A549 (cell line): ENCODE data around the gene KLHL29. TPM values are rescaled to one million over a fixed set of nuclear protein-coding genes. Genes with fewer than 3 reads are reported as not detected.

ENCODE experiments used
- ATAC-seq, 2 experiments: fragments of 200-7000 bp in 1 of 2; fragments of >200 bp in 1 of 2; cut with Nextera tagmentation in 1 of 2; cut with Tn5 transposase in 1 of 2; 3 replicates each; pipeline versions ENCODE4 v1.8.0 to v1.9.1; 2018 to 2020; ENCODE audit warnings: mild to moderate bottlenecking in 1 of 2, moderate library complexity in 1 of 2
- CTCF ChIA-PET: fragments of 300-600 bp; sonication (Branson Sonifier 250); formaldehyde crosslinking; extraction: SDS; loops from one replicate; lab custom pipeline; 2021; ENCODE audit warnings: antibody characterized with exemption, inconsistent platforms; lab: Yijun Ruan, JAX
- POLR2A ChIA-PET: fragments of 350-600 bp; formaldehyde crosslinking; extraction: SDS; loops from one replicate; lab custom pipeline; 2021; ENCODE audit warnings: antibody characterized with exemption, inconsistent platforms; lab: Yijun Ruan, JAX
- DNase-seq, 2 experiments: peaks; one replicate each; pipeline versions ENCODE4 v3.0.0 to v3.0.0-alpha.2; 2011 to 2016; ENCODE audit warnings: low read depth in 1 of 2, low spot score in 1 of 2
- FAIRE-seq: peaks from 2 replicates; lab custom pipeline; 2011; peaks lifted over from hg19 to GRCh38; lab: Jason Lieb, UNC
- H3K27ac ChIP-seq, 2 experiments: fragments of >200 bp; sonication (Bioruptor Twin); formaldehyde crosslinking; 3 replicates each; pipeline ENCODE4 v1.5.1; 2016 to 2017
- H3K4me1 ChIP-seq: fragments of >200 bp; sonication (Bioruptor Twin); formaldehyde crosslinking; 3 replicates; pipeline ENCODE4 v1.6.1; 2016
- H3K4me2 ChIP-seq: fragments of >200 bp; sonication (Bioruptor Twin); formaldehyde crosslinking; 3 replicates; pipeline ENCODE4 v1.6.1; 2016
- H3K4me3 ChIP-seq: fragments of >200 bp; sonication (Bioruptor Twin); formaldehyde crosslinking; 3 replicates; pipeline ENCODE4 v1.5.1; 2016
- H3K9me3 ChIP-seq: fragments of >200 bp; sonication (Bioruptor Twin); formaldehyde crosslinking; 3 replicates; pipeline ENCODE4 v1.6.1; 2016
- BHLHE40 ChIP-seq: IDR thresholded peaks from 2 replicates; pipeline ENCODE4 v1.6.1; 2012; ENCODE audit warnings: low read depth, low read length, inconsistent platforms
- CBX2 ChIP-seq: fragments of 200-600 bp; sonication (generic); IDR thresholded peaks from 2 replicates; pipeline ENCODE4 v1.6.1; 2016; ENCODE audit warnings: low read depth, mild to moderate bottlenecking, borderline replicate concordance
- FOSB ChIP-seq: fragments of 250-450 bp; sonication (Bioruptor Pico); IDR thresholded peaks from 2 replicates; pipeline ENCODE4 v1.5.0; 2020; ENCODE audit warnings: mild to moderate bottlenecking, moderate library complexity
- GATA3 ChIP-seq: IDR thresholded peaks from 2 replicates; pipeline ENCODE4 v1.6.1; 2012; ENCODE audit warnings: borderline replicate concordance
- HEYL ChIP-seq: fragments of 250-450 bp; sonication (Bioruptor Pico); IDR thresholded peaks from 2 replicates; pipeline ENCODE4 v1.8.0; 2021; ENCODE audit warnings: mild to moderate bottlenecking, moderate library complexity
- HOXA7 ChIP-seq: fragments of 250-450 bp; sonication (Bioruptor Pico); IDR thresholded peaks from 2 replicates; pipeline ENCODE4 v1.5.0; 2020; ENCODE audit warnings: mild to moderate bottlenecking, moderate library complexity
- HOXB13 ChIP-seq: fragments of 250-450 bp; sonication (Bioruptor Pico); IDR thresholded peaks from 2 replicates; pipeline ENCODE4 v1.5.0; 2020; ENCODE audit warnings: low read depth, mild to moderate bottlenecking, moderate library complexity
- HOXB5 ChIP-seq: fragments of 250-450 bp; sonication (Bioruptor Pico); IDR thresholded peaks from 2 replicates; pipeline ENCODE4 v1.5.0; 2020; ENCODE audit warnings: mild to moderate bottlenecking, moderate library complexity
- JUN ChIP-seq, 2 experiments: fragments of >200 bp; sonication (Bioruptor Twin); formaldehyde crosslinking; IDR thresholded peaks; 2 replicates in 1 of 2; 3 replicates in 1 of 2; pipeline ENCODE4 v1.6.1; 2016 to 2017
- KDM1A ChIP-seq: fragments of 200-600 bp; sonication (generic); IDR thresholded peaks from 2 replicates; pipeline ENCODE4 v1.6.1; 2016; ENCODE audit warnings: low read depth, mild to moderate bottlenecking
- MAFK ChIP-seq: fragments of 450-650 bp; IDR thresholded peaks from 2 replicates; pipeline ENCODE4 v1.6.1; 2014; ENCODE audit not compliant: partially characterized antibody
- MAZ ChIP-seq: fragments of 150-350 bp; IDR thresholded peaks from 2 replicates; pipeline ENCODE4 v1.6.1; 2014; ENCODE audit warnings: antibody characterized with exemption, low read depth, low read length, borderline replicate concordance
- NR3C1 ChIP-seq: fragments of >200 bp; sonication (Bioruptor Twin); formaldehyde crosslinking; IDR thresholded peaks from 3 replicates; pipeline ENCODE4 v1.6.1; 2017
- PHF8 ChIP-seq: fragments of 200-600 bp; sonication (generic); IDR thresholded peaks from 2 replicates; pipeline ENCODE4 v1.6.1; 2016; ENCODE audit warnings: low read depth, mild to moderate bottlenecking, antibody characterized with exemption, moderate library complexity, borderline replicate concordance
- RAD21 ChIP-seq, 2 experiments: fragments of >200 bp in 1 of 2; sonication (Bioruptor Twin) in 1 of 2; formaldehyde crosslinking in 1 of 2; IDR thresholded peaks in 1 of 2; conservative IDR thresholded peaks in 1 of 2; 2 replicates in 1 of 2; 3 replicates in 1 of 2; pipeline ENCODE4 v1.6.1; 2012 to 2018; ENCODE audit warnings: inconsistent platforms in 1 of 2
- RCOR1 ChIP-seq: fragments of 150-350 bp; IDR thresholded peaks from 2 replicates; pipeline ENCODE4 v1.6.1; 2014; ENCODE audit warnings: antibody characterized with exemption, low read length, low read depth
- TP53 ChIP-seq: fragments of 250-450 bp; sonication (Bioruptor Pico); IDR thresholded peaks from 2 replicates; pipeline ENCODE4 v1.5.0; 2021; ENCODE audit warnings: mild to moderate bottlenecking, moderate library complexity
- ZSCAN20 ChIP-seq: fragments of 250-450 bp; sonication (Bioruptor Pico); IDR thresholded peaks from 2 replicates; pipeline ENCODE4 v1.8.0; 2022; ENCODE audit warnings: mild to moderate bottlenecking, moderate library complexity
- WGBS: methylation state at CpG from one replicate; pipeline ENCODE4 v1.1.6; 2017; ENCODE audit errors: missing lambda C conversion rate; 5-methylcytosine and 5-hydroxymethylcytosine counted together
- polyA plus RNA-seq, 4 experiments: library from polyadenylated mRNA; depleted of rRNA in 3 of 4; stranded (reverse); fragments of >200 nt; fragmentation: RNase III in 1 of 4; extraction: RNeasy Plus Mini Kit Qiagen cat#74134 plus additional on column Dnase treatment in 1 of 4; gene quantifications; 2 replicates in 3 of 4; 3 replicates in 1 of 4; pipeline ENCODE4 v1.2.3, GENCODE V29; 2011 to 2017
- TF ChIP-seq, protein P1 (sequence below): fragments of 150-350 bp; IDR thresholded peaks from 2 replicates; pipeline ENCODE4 v1.6.1; 2014; ENCODE audit warnings: low read depth, mild to moderate bottlenecking, low read length
- TF ChIP-seq, protein P2 (sequence below): fragments of 250-450 bp; sonication (Bioruptor Pico); IDR thresholded peaks from 2 replicates; pipeline ENCODE4 v1.5.0; 2020; ENCODE audit warnings: low read depth, mild to moderate bottlenecking, moderate library complexity
- TF ChIP-seq, protein P3 (sequence below): IDR thresholded peaks from 2 replicates; pipeline ENCODE4 v1.6.1; 2012

The KLHL29 gene
- polyA plus RNA-seq, 2 of the 4 experiments (the other 2 are of a cell fraction) = 1.3 to 2.5 TPM

DNA sequence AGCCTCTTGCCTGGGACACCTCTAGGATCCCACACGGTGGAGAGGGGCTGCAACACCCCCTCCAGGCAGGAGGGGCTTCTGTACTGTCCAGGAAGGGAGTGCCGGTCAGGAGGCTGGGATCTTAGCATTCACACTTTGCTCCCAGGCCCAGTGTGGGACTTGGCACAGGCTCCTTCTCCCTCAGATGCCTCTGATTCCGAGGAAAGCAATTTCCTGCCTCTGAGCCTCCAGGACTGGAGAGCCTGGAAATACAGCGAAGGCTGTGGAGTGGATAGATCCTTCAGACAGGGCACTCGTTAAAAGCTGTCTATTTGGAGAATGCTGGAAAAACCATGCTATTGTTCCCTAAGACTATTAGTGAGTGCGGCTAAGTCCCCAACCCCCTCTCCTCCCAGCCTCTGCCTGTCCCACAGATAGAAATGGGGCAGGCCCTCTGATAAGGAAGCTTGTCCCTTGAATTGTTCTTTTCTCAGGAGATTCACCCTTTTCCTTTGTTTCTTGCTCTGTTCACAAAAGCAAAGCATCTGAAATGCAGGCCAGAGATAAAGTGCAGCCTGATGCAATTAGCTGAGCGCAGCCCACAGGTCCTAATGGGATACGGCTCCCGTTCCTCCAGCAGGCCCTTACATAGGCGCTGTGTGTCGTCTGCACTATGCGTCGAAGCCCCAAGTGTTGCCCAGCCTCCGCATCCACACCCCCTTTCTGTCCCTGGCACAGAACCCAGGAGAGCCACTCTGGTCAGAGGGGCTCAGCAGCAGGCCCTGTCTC is 252.2 kb downstream of the KLHL29 start:
- no peak overlapping the region for H3K27ac ChIP-seq
- no peak overlapping the region for H3K4me2 ChIP-seq
- POLR2A ChIA-PET = no interaction called here
- WGBS = 76% methylated on average over 14 of the region's 14 CpGs
- FAIRE-seq = no peak
- TF ChIP-seq MAFK (no peak), PHF8 (no peak), HOXB13 (CRISPR knock-in tag) (no peak), JUN (IDR thresholded peaks at IDR 0.05) (no peak), HEYL (CRISPR knock-in tag) (no peak), KDM1A (no peak), GATA3 (no peak), CBX2 (no peak), BHLHE40 (no peak)
- TF ChIP-seq, protein P1, sequence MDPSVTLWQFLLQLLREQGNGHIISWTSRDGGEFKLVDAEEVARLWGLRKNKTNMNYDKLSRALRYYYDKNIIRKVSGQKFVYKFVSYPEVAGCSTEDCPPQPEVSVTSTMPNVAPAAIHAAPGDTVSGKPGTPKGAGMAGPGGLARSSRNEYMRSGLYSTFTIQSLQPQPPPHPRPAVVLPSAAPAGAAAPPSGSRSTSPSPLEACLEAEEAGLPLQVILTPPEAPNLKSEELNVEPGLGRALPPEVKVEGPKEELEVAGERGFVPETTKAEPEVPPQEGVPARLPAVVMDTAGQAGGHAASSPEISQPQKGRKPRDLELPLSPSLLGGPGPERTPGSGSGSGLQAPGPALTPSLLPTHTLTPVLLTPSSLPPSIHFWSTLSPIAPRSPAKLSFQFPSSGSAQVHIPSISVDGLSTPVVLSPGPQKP = no peak
- TF ChIP-seq, all 56 proteins: peak for 0
- no peak for DNase-seq
- Histone ChIP-seq H3K4me3 (no peak overlapping the region), H3K4me1 (no peaks in the 10 kb centered on the region), H3K9me3 (no peaks in the 10 kb centered on the region)
- CTCF ChIA-PET = interaction anchor here (1.2 kb wide), 1 partner anchor 9 kb away, joined by 3 read pairs; no protein-coding TSS in a partner anchor
- peak in 1 of 2 experiments; percentile 19; a peak in 3 of 6 replicates for ATAC-seq

DNA sequence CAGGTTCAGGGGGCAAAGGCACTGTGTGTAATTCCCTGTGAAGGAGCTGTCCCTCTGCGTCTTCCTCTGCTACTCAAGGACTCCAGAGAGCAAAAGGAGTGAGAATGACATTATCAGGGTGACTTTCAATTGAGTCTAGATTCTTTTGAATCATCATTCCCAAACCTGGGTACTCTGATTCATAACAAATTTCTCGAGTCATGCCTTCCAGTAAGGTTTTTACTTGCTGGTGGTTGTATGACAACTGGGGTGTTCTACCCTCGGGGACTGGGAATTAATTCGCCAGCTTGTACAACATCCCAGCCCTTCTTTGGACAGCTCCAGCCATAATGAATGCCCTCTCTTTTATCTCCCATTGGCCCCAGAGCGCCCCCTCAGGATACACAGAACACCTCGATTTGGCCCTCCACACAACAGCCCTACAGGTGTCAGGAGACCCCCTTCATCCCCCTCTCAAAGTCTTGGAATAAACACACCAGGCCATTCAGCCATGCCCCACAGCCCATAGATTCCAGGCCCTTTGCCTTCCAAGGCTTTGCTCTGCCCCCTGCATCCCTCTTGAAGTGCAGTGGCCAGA is 254.5 kb downstream of the KLHL29 start:
- TF ChIP-seq, protein P2, sequence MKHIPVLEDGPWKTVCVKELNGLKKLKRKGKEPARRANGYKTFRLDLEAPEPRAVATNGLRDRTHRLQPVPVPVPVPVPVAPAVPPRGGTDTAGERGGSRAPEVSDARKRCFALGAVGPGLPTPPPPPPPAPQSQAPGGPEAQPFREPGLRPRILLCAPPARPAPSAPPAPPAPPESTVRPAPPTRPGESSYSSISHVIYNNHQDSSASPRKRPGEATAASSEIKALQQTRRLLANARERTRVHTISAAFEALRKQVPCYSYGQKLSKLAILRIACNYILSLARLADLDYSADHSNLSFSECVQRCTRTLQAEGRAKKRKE (CRISPR knock-in tag) = no peak
- TF ChIP-seq HOXB5 (CRISPR knock-in tag) = no peak
- no peak for TF ChIP-seq RCOR1
- TF ChIP-seq RAD21 (conservative IDR thresholded peaks at IDR 0.05 in 1 of 2, IDR thresholded peaks at IDR 0.05 in 1 of 2) = no peak
- TF ChIP-seq, protein P3, sequence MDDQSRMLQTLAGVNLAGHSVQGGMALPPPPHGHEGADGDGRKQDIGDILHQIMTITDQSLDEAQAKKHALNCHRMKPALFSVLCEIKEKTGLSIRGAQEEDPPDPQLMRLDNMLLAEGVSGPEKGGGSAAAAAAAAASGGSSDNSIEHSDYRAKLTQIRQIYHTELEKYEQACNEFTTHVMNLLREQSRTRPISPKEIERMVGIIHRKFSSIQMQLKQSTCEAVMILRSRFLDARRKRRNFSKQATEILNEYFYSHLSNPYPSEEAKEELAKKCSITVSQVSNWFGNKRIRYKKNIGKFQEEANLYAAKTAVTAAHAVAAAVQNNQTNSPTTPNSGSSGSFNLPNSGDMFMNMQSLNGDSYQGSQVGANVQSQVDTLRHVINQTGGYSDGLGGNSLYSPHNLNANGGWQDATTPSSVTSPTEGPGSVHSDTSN = no peak
- TF ChIP-seq FOSB (CRISPR knock-in tag) = no peak
- no peak for TF ChIP-seq HEYL (CRISPR knock-in tag)
- no peak for TF ChIP-seq ZSCAN20 (CRISPR knock-in tag)
- TF ChIP-seq TP53 (CRISPR knock-in tag) = no peak
- TF ChIP-seq NR3C1 = no peak
- no peak for TF ChIP-seq HOXA7 (CRISPR knock-in tag)
- TF ChIP-seq MAZ = no peak
- Histone ChIP-seq H3K4me3 (no peak overlapping the region), H3K4me2 (no peak overlapping the region), H3K9me3 (no peaks in the 10 kb centered on the region), H3K4me1 (no peaks in the 10 kb centered on the region), H3K27ac (no peak overlapping the region)
- CTCF ChIA-PET = interaction anchor here (1.3 kb wide), 1 partner anchor 18 kb away, joined by 3 read pairs; no protein-coding TSS in a partner anchor
- no peak for FAIRE-seq
- no peak for ATAC-seq
- POLR2A ChIA-PET = no interaction called here
- DNase-seq = no peak
- 41% methylated on average over 6 of the region's 6 CpGs for WGBS
